Adipose tissue (tissue), 3 donors: ENCODE measurements around the gene WIPI1. TPM values are rescaled to one million over a fixed set of nuclear protein-coding genes. Genes with fewer than 3 reads are reported as not detected.
"Not testable (repeated sequence)": the region's sequence is repeated elsewhere in the genome, so short reads cannot be mapped to it uniquely, and the experiment has no call there.

Experiments
- H3K27ac ChIP-seq: one replicate; pipeline ENCODE4 v1.5.1; 2013; ENCODE audit warnings: low read depth, low read length
- WGBS, 3 donors: extraction: QIAGEN DNeasy Blood & Tissue Kit; methylation state at CpG; one replicate each; pipeline ENCODE4 v1.1.7; 2013; 5-methylcytosine and 5-hydroxymethylcytosine counted together
- polyA plus RNA-seq, 3 donors: library from polyadenylated mRNA; stranded (reverse); fragments of 200-250 nt; gene quantifications; one replicate each; pipeline ENCODE4 v1.2.3, GENCODE V29; 2013
- donor health status: healthy with polysubstance abuse.
- donor health status: Bipolar disorder and iron deficiency.
- donor health status: healthy.

The WIPI1 gene
- polyA plus RNA-seq, 3 donors: 27.7 to 37.7 (median 37.1) TPM

- H3K27ac ChIP-seq: no peak overlapping the region
- 93 to 99% (median 98%) methylated on average over 7 of the region's 7 CpGs for WGBS, 3 donors
Measured at GRCh38 chr17:68427575-68427974, 29.7 kb downstream of the WIPI1 start.

GRCh38 chr17:68425979-68426378 is 31.3 kb downstream of the WIPI1 start:
- no peak overlapping the region for H3K27ac ChIP-seq
- 89 to 97% (median 96%) methylated on average over 11 to 12 of the region's 12 CpGs for WGBS, 3 donors

- WGBS, 3 donors: 80 to 96% (median 90%) methylated on average over 6 of the region's 6 CpGs
- no peak overlapping the region for H3K27ac ChIP-seq
Measured at GRCh38 chr17:68424861-68425260, 32.4 kb downstream of the WIPI1 start.

- 86 to 94% (median 87%) methylated on average over 12 of the region's 12 CpGs for WGBS, 3 donors
- H3K27ac ChIP-seq: no peak overlapping the region
Measured at GRCh38 chr17:68424203-68424602, 33.1 kb downstream of the WIPI1 start.

GRCh38 chr17:68423251-68423650 is 34.0 kb downstream of the WIPI1 start:
- H3K27ac ChIP-seq: no peak overlapping the region
- 85 to 95% (median 87%) methylated on average over 3 of the region's 3 CpGs for WGBS, 3 donors

GRCh38 chr17:68422821-68423220 is 34.5 kb downstream of the WIPI1 start:
- no peak overlapping the region for H3K27ac ChIP-seq
- WGBS, 3 donors: 91 to 95% (median 94%) methylated on average over 8 of the region's 8 CpGs

GRCh38 chr17:68421486-68421885 is 35.8 kb downstream of the WIPI1 start:
- H3K27ac ChIP-seq: no peak overlapping the region
- 86 to 95% (median 92%) methylated on average over 9 of the region's 9 CpGs for WGBS, 3 donors

GRCh38 chr17:68420065-68420464 is 37.2 kb downstream of the WIPI1 start:
- H3K27ac ChIP-seq: no peak overlapping the region
- 88 to 96% (median 94%) methylated on average over 14 of the region's 14 CpGs for WGBS, 3 donors

- WGBS, 3 donors: 65 to 91% (median 74%) methylated on average over 4 of the region's 4 CpGs
- H3K27ac ChIP-seq: no peak overlapping the region
Measured at GRCh38 chr17:68418876-68419275, 38.4 kb downstream of the WIPI1 start.

- WGBS, 3 donors: 97 to 100% (median 99%) methylated on average over 3 of the region's 3 CpGs
- no peak overlapping the region for H3K27ac ChIP-seq
Measured at GRCh38 chr17:68417317-68417716, 40.0 kb downstream of the WIPI1 start.

GRCh38 chr17:68414901-68415300 is 42.4 kb downstream of the WIPI1 start:
- not testable (repeated sequence) for H3K27ac ChIP-seq

- WGBS, 3 donors: 5 to 16% (median 5%) methylated on average over 23 to 32 of the region's 34 CpGs
- H3K27ac ChIP-seq: not testable (repeated sequence)
Measured at GRCh38 chr17:68413597-68414560, 43.4 kb downstream of the WIPI1 start.

- 85 to 90% (median 88%) methylated on average over 1 of the region's 1 CpG for WGBS, 3 donors
- H3K27ac ChIP-seq: not testable (repeated sequence)
Measured at GRCh38 chr17:68407656-68408055, 49.6 kb downstream of the WIPI1 start.

GRCh38 chr17:68403837-68404236 is 53.5 kb downstream of the WIPI1 start:
- WGBS, 3 donors: 91 to 100% (median 92%) methylated on average over 3 of the region's 5 CpGs
- H3K27ac ChIP-seq: not testable (repeated sequence)

- 73 to 84% (median 74%) methylated on average over 1 of the region's 1 CpG for WGBS, 3 donors
- H3K27ac ChIP-seq: no peak overlapping the region
Measured at GRCh38 chr17:68403122-68403521, 54.2 kb downstream of the WIPI1 start.

- 88 to 98% (median 97%) methylated on average over 7 of the region's 7 CpGs for WGBS, 3 donors
- no peak overlapping the region for H3K27ac ChIP-seq
Measured at GRCh38 chr17:68401288-68401687, 56.0 kb downstream of the WIPI1 start.

GRCh38 chr17:68400404-68400735 is 56.9 kb downstream of the WIPI1 start:
- WGBS, 3 donors: 75 to 89% (median 77%) methylated on average over 4 of the region's 4 CpGs
- H3K27ac ChIP-seq: no peak overlapping the region

GRCh38 chr17:68399638-68400403 is 57.5 kb downstream of the WIPI1 start:
- H3K27ac ChIP-seq: no peak overlapping the region
- 41 to 69% (median 44%) methylated on average over 19 of the region's 19 CpGs for WGBS, 3 donors
